HepG2 (cell line): ENCODE results near the gene NAV2. TPM values are rescaled to one million over a fixed set of nuclear protein-coding genes. Genes with fewer than 3 reads are reported as not detected.

Source experiments
- ATAC-seq: fragments of 200-7000 bp; cut with Tn5 transposase; 3 replicates; pipeline ENCODE4 v1.9.1; 2020; ENCODE audit warnings: mild to moderate bottlenecking, moderate library complexity
- BruUV-seq: library from RNA; stranded (reverse); fragments of 400-500 nt; replicated peaks from 2 replicates; lab custom pipeline; 2021; lab: Mats Ljungman, UMichigan
- CTCF ChIA-PET: fragments of 300-600 bp; formaldehyde crosslinking; extraction: SDS; loops from one replicate; lab custom pipeline; 2021; ENCODE audit warnings: low total read pairs, inconsistent platforms, low intra/inter-chr PET ratio; lab: Yijun Ruan, JAX
- POLR2A ChIA-PET: fragments of 350-600 bp; sonication (Branson Sonifier 250); formaldehyde crosslinking; loops from one replicate; lab custom pipeline; 2020; ENCODE audit warnings: antibody characterized with exemption, inconsistent platforms; lab: Yijun Ruan, JAX
- DNase-seq: peaks from one replicate; pipeline ENCODE4 v3.0.0-alpha.2; 2015; ENCODE audit warnings: low spot score
- FAIRE-seq: peaks from 3 replicates; lab custom pipeline; 2011; peaks lifted over from hg19 to GRCh38; lab: Jason Lieb, UNC
- H2AFZ ChIP-seq: one replicate; pipeline ENCODE4 v1.6.1; 2011; ENCODE audit warnings: low read length, inconsistent platforms
- H3K27ac ChIP-seq: fragments of 300-600 bp; 3 replicates; pipeline ENCODE4 v1.8.0; 2011; ENCODE audit warnings: mixed run types, mild to moderate bottlenecking, mixed read lengths, low read length, inconsistent platforms; ENCODE audit not compliant: insufficient read depth; ENCODE audit errors: extremely low read length
- H3K27me3 ChIP-seq, 2 experiments: fragments of 200-600 bp in 1 of 2; 2 replicates in 1 of 2; 3 replicates in 1 of 2; pipeline versions ENCODE4 v1.6.0 to v1.8.0; 2011; ENCODE audit warnings: low read length in 2 of 2, mild to moderate bottlenecking in 2 of 2, moderate library complexity in 2 of 2, inconsistent platforms in 1 of 2; ENCODE audit not compliant: insufficient read depth in 2 of 2, control insufficient read depth in 1 of 2
- H3K36me3 ChIP-seq, 2 experiments: fragments of 200-600 bp in 1 of 2; replicated peaks in 1 of 2; 2 replicates in 1 of 2; 3 replicates in 1 of 2; pipeline versions ENCODE4 v1.5.1 to v1.8.0; 2011; ENCODE audit warnings: low read length in 2 of 2, inconsistent platforms in 1 of 2; ENCODE audit not compliant: insufficient read depth in 2 of 2, control insufficient read depth in 1 of 2
- H3K4me1 ChIP-seq: 2 replicates; pipeline ENCODE4 v1.5.1; 2012; ENCODE audit warnings: low read length, inconsistent platforms; ENCODE audit not compliant: insufficient read depth
- H3K4me2 ChIP-seq: 2 replicates; pipeline ENCODE4 v1.6.0; 2011; ENCODE audit warnings: low read depth, low read length, inconsistent platforms
- H3K4me3 ChIP-seq, 3 experiments: fragments of 200-600 bp in 1 of 3; sonication (generic), shearing (Covaris generic) in 1 of 3; replicated peaks in 1 of 3; 2 replicates each; pipeline ENCODE4 v1.5.1; 2011 to 2016; ENCODE audit warnings: low read length in 3 of 3, inconsistent platforms in 2 of 3, low read depth in 2 of 3, mild to moderate bottlenecking in 2 of 3, control low read depth in 1 of 3, mixed read lengths in 1 of 3; ENCODE audit not compliant: insufficient read depth in 1 of 3
- H3K79me2 ChIP-seq: one replicate; pipeline ENCODE4 v1.6.1; 2011; ENCODE audit warnings: low read length, inconsistent platforms; ENCODE audit not compliant: insufficient read depth
- H3K9ac ChIP-seq: 2 replicates; pipeline ENCODE4 v1.6.0; 2011; ENCODE audit warnings: mild to moderate bottlenecking, low read depth, low read length, inconsistent platforms; ENCODE audit not compliant: insufficient read depth
- H3K9me3 ChIP-seq: 2 replicates; pipeline ENCODE4 v1.5.1; 2012; ENCODE audit warnings: mild to moderate bottlenecking, low read length
- H4K20me1 ChIP-seq: 2 replicates; pipeline ENCODE4 v1.6.0; 2011; ENCODE audit warnings: inconsistent platforms, mild to moderate bottlenecking, low read length, moderate library complexity; ENCODE audit not compliant: insufficient read depth
- CREB1 ChIP-seq, 2 experiments: fragments of 450-650 bp in 1 of 2; IDR thresholded peaks; 2 replicates each; pipeline ENCODE4 v1.6.1; 2016 to 2017; ENCODE audit warnings: control low read depth in 1 of 2, mild to moderate bottlenecking in 1 of 2, missing compliant biosample characterization in 1 of 2, missing genetic modification characterization in 1 of 2
- CTCF ChIP-seq: sonication (generic); formaldehyde crosslinking; IDR thresholded peaks from 2 replicates; pipeline ENCODE4 v1.5.0; 2020; ENCODE audit warnings: mild to moderate bottlenecking, missing genetic modification reagents, moderate library complexity
- DDIT3 ChIP-seq: sonication (generic); formaldehyde crosslinking; IDR thresholded peaks from 2 replicates; pipeline ENCODE4 v1.4.0; 2020; ENCODE audit warnings: mild to moderate bottlenecking, missing genetic modification reagents
- GMEB1 ChIP-seq: sonication (generic); formaldehyde crosslinking; IDR thresholded peaks from 2 replicates; pipeline ENCODE4 v1.5.1; 2020; ENCODE audit warnings: missing genetic modification reagents, mild to moderate bottlenecking, borderline replicate concordance
- KDM2A ChIP-seq: sonication (generic); formaldehyde crosslinking; IDR thresholded peaks from 2 replicates; pipeline ENCODE4 v1.4.0; 2020; ENCODE audit warnings: low read depth, missing genetic modification reagents, borderline replicate concordance
- RAD21 ChIP-seq: fragments of 450-650 bp; formaldehyde crosslinking; IDR thresholded peaks from 2 replicates; pipeline ENCODE4 v1.5.0; 2020; ENCODE audit warnings: mild to moderate bottlenecking
- SMC3 ChIP-seq: IDR thresholded peaks from 2 replicates; pipeline ENCODE4 v1.6.1; 2011; ENCODE audit warnings: low read length, improper control_type of control experiment
- STAG1 ChIP-seq: sonication (generic); formaldehyde crosslinking; IDR thresholded peaks from 2 replicates; pipeline ENCODE4 v1.4.0; 2020; ENCODE audit warnings: missing genetic modification reagents
- THRA ChIP-seq: sonication (generic); formaldehyde crosslinking; IDR thresholded peaks from 2 replicates; pipeline ENCODE4 v1.4.0; 2020; ENCODE audit warnings: missing genetic modification reagents, borderline replicate concordance
- XRCC5 ChIP-seq: fragments of 200-400 bp; formaldehyde crosslinking; optimal IDR thresholded peaks from 2 replicates; pipeline ENCODE3; 2017; ENCODE audit warnings: mild to moderate bottlenecking, low read length
- ZBTB37 ChIP-seq: sonication (generic); formaldehyde crosslinking; IDR thresholded peaks from 2 replicates; pipeline ENCODE4 v1.4.0; 2020; ENCODE audit warnings: mild to moderate bottlenecking, missing genetic modification reagents
- ZNF317 ChIP-seq: sonication (generic); formaldehyde crosslinking; IDR thresholded peaks from 2 replicates; pipeline ENCODE4 v1.5.0; 2020; ENCODE audit warnings: mild to moderate bottlenecking, missing genetic modification reagents
- WGBS: methylation state at CpG from one replicate; pipeline ENCODE4 v1.1.6; 2017; ENCODE audit warnings: low lambda C conversion rate; 5-methylcytosine and 5-hydroxymethylcytosine counted together
- in situ Hi-C: cut with HindIII; loops from 2 replicates; pipeline ENCODE4 v1.10.0; 2017; ENCODE audit warnings: low pct_unique_long_range_greater_than_20kb; ENCODE audit not compliant: extremely low pct_ligation_motif_present
- intact Hi-C: fragments of 100-400 bp; cut with micrococcal nuclease; formaldehyde crosslinking; loops from one replicate; pipeline ENCODE4 v1.10.0; 2022; ENCODE audit not compliant: unreplicated experiment
- polyA plus RNA-seq, 8 experiments: library from polyadenylated mRNA; depleted of rRNA in 3 of 8; stranded (reverse) in 7 of 8; unstranded in 1 of 8; fragments of >200 nt; fragmentation: Illumina TruSeq in 4 of 8; extraction: Trizol in 4 of 8; gene quantifications; 2 replicates each; pipeline versions ENCODE4 v1.2.1 to v1.2.3, GENCODE V29; 2011 to 2016; ENCODE audit warnings: low read depth in 4 of 8, missing spikeins in 1 of 8, mixed read lengths in 1 of 8; ENCODE audit not compliant: insufficient read depth in 1 of 8
- total RNA-seq, 5 experiments: library from RNA; depleted of rRNA; stranded (reverse); fragments of >200 nt; fragmentation: Illumina TruSeq; extraction: Trizol; gene quantifications; 2 replicates each; pipeline ENCODE4 v1.2.3, GENCODE V29; 2016; ENCODE audit warnings: low read depth in 1 of 5

The NAV2 gene
- total and polyA plus RNA-seq, 2 of the 13 experiments (the other 11 are each of a cell fraction or from before 2014, with no cell fraction given) = 9.3 to 34.6 TPM

- TF ChIP-seq ZBTB37 (CRISPR knock-in tag) (no peak), CREB1 (IDR thresholded peaks at IDR 0.05) (no peak), CREB1 (CRISPR knock-in tag; IDR thresholded peaks at IDR 0.05) (no peak)
These were observed 27.9 kb downstream of the NAV2 start (continued) for GRCh38 chr11:19740586-19740985.

- Histone ChIP-seq H3K4me1 (no peaks in the 10 kb centered on the region), H2AFZ (no peak overlapping the region), H3K9me3 (no peaks in the 10 kb centered on the region), H3K4me3 (no peak overlapping the region), H3K27ac (no peak overlapping the region), H3K27me3 (peaks cover 0 to 20% of the 10 kb centered on the region in 2 experiments; a peak in 3 of 5 replicates), H3K36me3 (no peaks in the 10 kb centered on the region), H3K4me2 (no peak overlapping the region), H3K79me2 (no peaks in the 10 kb centered on the region), H4K20me1 (no peaks in the 10 kb centered on the region), H3K9ac (no peak overlapping the region)
- intact Hi-C loops (loop anchor here (1.0 to 2.0 kb wide), 3 partner anchors 160 to 672 kb away; no protein-coding TSS in a partner anchor), in situ Hi-C loops (loop anchor here (5.0 kb wide), 1 partner anchor 160 kb away; no protein-coding TSS in a partner anchor)
- ATAC-seq (peak; percentile 95), DNase-seq (peak; percentile 52), FAIRE-seq (peak; percentile 67)
- BruUV-seq = no TSS peak
- WGBS = 0% methylated on average over 2 of the region's 2 CpGs
- ChIA-PET POLR2A (no interaction called here), CTCF (interaction anchor here (1.2 to 2.8 kb wide), 5 partner anchors 178 to 671 kb away, joined by 3 to 35 read pairs (median 3); no protein-coding TSS in a partner anchor)
- TF ChIP-seq GMEB1 (CRISPR knock-in tag) (no peak), RAD21 (CRISPR knock-in tag) (peak; percentile 74), THRA (CRISPR knock-in tag) (no peak), KDM2A (CRISPR knock-in tag) (0 out of 2 replicates have a peak, but pooled peaks have one; percentile 33), STAG1 (CRISPR knock-in tag) (peak; percentile 90), DDIT3 (no peak), XRCC5 (peak; percentile 25), ZNF317 (CRISPR knock-in tag) (no peak), CTCF (peak; percentile 89), SMC3 (peak; percentile 91)
These were observed 30.1 kb downstream of the NAV2 start for GRCh38 chr11:19742588-19743292.
